ENCODE measurements around the gene MET. TPM values are rescaled to one million over a fixed set of nuclear protein-coding genes. Genes with fewer than 3 reads are reported as not detected.

MET gene
- total and polyA plus RNA-seq, 2 of the 13 experiments (the other 11 are each of a cell fraction or from before 2014, with no cell fraction given) = 21.8 to 31.5 TPM

- FAIRE-seq = no peak
- ChIA-PET POLR2A (no interaction called here), CTCF (ENCODE audit: low intra/inter-chr PET ratio, low total read pairs) (no interaction called here)
- WGBS (ENCODE audit: low lambda C conversion rate) = 4% methylated on average over 2 of the region's 2 CpGs
- no peaks in the 10 kb centered on the region for H3K9me3 ChIP-seq (ENCODE audit: low read length)
- DNase-seq (ENCODE audit: low spot score) = no peak
- no peak overlapping the region for H2AFZ ChIP-seq (ENCODE audit: low read length)
- H3K9ac ChIP-seq (ENCODE audit: insufficient read depth, low read depth, low read length) = no peak overlapping the region
- ATAC-seq = peak; percentile 25
- H3K27me3 ChIP-seq (ENCODE audit: control insufficient read depth in 1 of 2, insufficient read depth in 2 of 2, low read length in 2 of 2) = no peaks in the 10 kb centered on the region; a peak in 2 of 5 replicates
- H3K79me2 ChIP-seq (ENCODE audit: insufficient read depth, low read length) = no peaks in the 10 kb centered on the region
- no peaks in the 10 kb centered on the region for H3K36me3 ChIP-seq (replicated peaks in 1 of 2; ENCODE audit: control insufficient read depth in 1 of 2, insufficient read depth in 2 of 2, low read length in 2 of 2)
- BruUV-seq (replicated peaks) = no TSS peak
- H3K4me3 ChIP-seq (replicated peaks in 1 of 3; ENCODE audit: insufficient read depth in 1 of 3, low read depth in 2 of 3, low read length in 3 of 3) = peak overlapping the region in 2 of 3 experiments; percentile 5 to 15; a peak in 1 of 6 replicates
- peak overlapping the region; percentile 71 for H3K4me2 ChIP-seq (ENCODE audit: low read depth, low read length)
- H3K27ac ChIP-seq (ENCODE audit: extremely low read length, insufficient read depth, low read length) = no peak overlapping the region
- in situ Hi-C loops (cut with HindIII; ENCODE audit: extremely low pct_ligation_motif_present, low pct_unique_long_range_greater_than_20kb) = no loop called here
- H4K20me1 ChIP-seq (ENCODE audit: insufficient read depth, low read length) = no peaks in the 10 kb centered on the region
- intact Hi-C loops (cut with micrococcal nuclease; ENCODE audit: unreplicated experiment) = no loop called here
- peaks cover 14% of the 10 kb centered on the region for H3K4me1 ChIP-seq (ENCODE audit: insufficient read depth, low read length)
- no peak for TF ChIP-seq NONO (IDR thresholded peaks at IDR 0.05)
- no peak for TF ChIP-seq NONO (CRISPR knock-in tag; conservative IDR thresholded peaks at IDR 0.05)
- TF ChIP-seq NCOA2 (CRISPR knock-in tag; IDR thresholded peaks at IDR 0.05) = no peak
- TF ChIP-seq, protein P1, sequence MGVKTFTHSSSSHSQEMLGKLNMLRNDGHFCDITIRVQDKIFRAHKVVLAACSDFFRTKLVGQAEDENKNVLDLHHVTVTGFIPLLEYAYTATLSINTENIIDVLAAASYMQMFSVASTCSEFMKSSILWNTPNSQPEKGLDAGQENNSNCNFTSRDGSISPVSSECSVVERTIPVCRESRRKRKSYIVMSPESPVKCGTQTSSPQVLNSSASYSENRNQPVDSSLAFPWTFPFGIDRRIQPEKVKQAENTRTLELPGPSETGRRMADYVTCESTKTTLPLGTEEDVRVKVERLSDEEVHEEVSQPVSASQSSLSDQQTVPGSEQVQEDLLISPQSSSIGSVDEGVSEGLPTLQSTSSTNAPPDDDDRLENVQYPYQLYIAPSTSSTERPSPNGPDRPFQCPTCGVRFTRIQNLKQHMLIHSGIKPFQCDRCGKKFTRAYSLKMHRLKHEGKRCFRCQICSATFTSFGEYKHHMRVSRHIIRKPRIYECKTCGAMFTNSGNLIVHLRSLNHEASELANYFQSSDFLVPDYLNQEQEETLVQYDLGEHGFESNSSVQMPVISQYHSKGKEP (CRISPR knock-in tag; IDR thresholded peaks at IDR 0.05) = no peak
- peak; percentile 73 for TF ChIP-seq ZNF629 (CRISPR knock-in tag; conservative IDR thresholded peaks at IDR 0.05)
These were observed 41.6 kb upstream of the MET start for GRCh38 chr7:116630357-116630756.

DNA sequence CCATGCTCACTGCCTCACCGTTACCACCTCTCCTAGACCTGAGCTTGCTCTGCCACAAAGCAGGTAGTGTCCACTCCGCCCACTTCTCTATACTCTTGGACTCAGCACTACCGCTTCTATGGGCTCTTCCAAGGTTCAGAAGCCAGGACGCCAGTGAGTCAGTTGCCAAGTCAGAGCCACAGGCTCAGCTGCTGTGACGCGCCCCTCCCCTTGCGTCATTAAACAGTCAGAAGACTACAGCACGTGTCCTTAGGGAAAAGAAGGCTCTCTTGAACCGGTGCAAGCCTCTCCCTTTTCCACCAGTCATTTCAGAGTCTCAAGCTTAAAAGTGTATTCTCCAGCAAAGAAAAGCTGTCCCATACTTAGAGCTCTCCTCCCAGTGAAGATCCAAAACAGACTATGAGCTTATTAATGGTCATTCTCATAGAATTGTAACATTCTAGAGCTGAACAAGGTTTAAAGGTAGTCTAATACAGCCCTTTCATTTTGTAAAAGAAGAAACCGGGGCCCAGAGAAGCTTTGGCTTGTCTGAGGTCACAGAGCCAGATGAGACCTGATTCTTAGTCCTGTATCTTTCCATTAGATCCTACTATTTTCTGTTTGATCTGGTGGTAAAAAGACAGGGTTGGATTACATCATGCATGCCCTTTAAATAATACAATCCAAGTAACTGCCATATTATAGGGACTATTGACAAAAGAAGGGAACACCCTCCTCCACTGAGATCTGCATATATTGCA, 40.9 kb upstream of the MET start:
- intact Hi-C loops (cut with micrococcal nuclease; ENCODE audit: unreplicated experiment) (no loop called here), in situ Hi-C loops (cut with HindIII; ENCODE audit: extremely low pct_ligation_motif_present, low pct_unique_long_range_greater_than_20kb) (no loop called here)
- Histone ChIP-seq H4K20me1 (ENCODE audit: insufficient read depth, low read length) (no peaks in the 10 kb centered on the region), H3K4me3 (replicated peaks in 1 of 3; ENCODE audit: insufficient read depth in 1 of 3, low read depth in 2 of 3, low read length in 3 of 3) (peak overlapping the region in 2 of 3 experiments; percentile 11 to 15; a peak in 3 of 6 replicates), H3K36me3 (replicated peaks in 1 of 2; ENCODE audit: control insufficient read depth in 1 of 2, insufficient read depth in 2 of 2, low read length in 2 of 2) (no peaks in the 10 kb centered on the region), H3K4me1 (ENCODE audit: insufficient read depth, low read length) (peaks cover 14% of the 10 kb centered on the region), H3K9me3 (ENCODE audit: low read length) (no peaks in the 10 kb centered on the region), H3K4me2 (ENCODE audit: low read depth, low read length) (peak overlapping the region; percentile 71), H3K27ac (ENCODE audit: extremely low read length, insufficient read depth, low read length) (no peak overlapping the region), H2AFZ (ENCODE audit: low read length) (no peak overlapping the region), H3K9ac (ENCODE audit: insufficient read depth, low read depth, low read length) (no peak overlapping the region), H3K27me3 (ENCODE audit: control insufficient read depth in 1 of 2, insufficient read depth in 2 of 2, low read length in 2 of 2) (no peaks in the 10 kb centered on the region; a peak in 2 of 5 replicates), H3K79me2 (ENCODE audit: insufficient read depth, low read length) (no peaks in the 10 kb centered on the region)
- DNase-seq (ENCODE audit: low spot score) (peak; percentile 60), ATAC-seq (peak; percentile 95), FAIRE-seq (no peak)
- 2% methylated on average over 10 of the region's 10 CpGs for WGBS (ENCODE audit: low lambda C conversion rate)
- no TSS peak for BruUV-seq (replicated peaks)
- POLR2A ChIA-PET = no interaction called here
- CTCF ChIA-PET (ENCODE audit: low intra/inter-chr PET ratio, low total read pairs) = no interaction called here
- 0 out of 2 replicates have a peak, but pooled peaks have one; percentile 29 for TF ChIP-seq ZNF614 (CRISPR knock-in tag; IDR thresholded peaks at IDR 0.05; ENCODE audit: borderline replicate concordance)
- TF ChIP-seq DNMT3B (CRISPR knock-in tag; conservative IDR thresholded peaks at IDR 0.05) = 0 out of 2 replicates have a peak, but pooled peaks have one; percentile 48
- TF ChIP-seq CREB1 (IDR thresholded peaks at IDR 0.05) = peak; percentile 73
- TF ChIP-seq CREB1 (CRISPR knock-in tag; IDR thresholded peaks at IDR 0.05) = peak; percentile 47
- TF ChIP-seq, protein P2, sequence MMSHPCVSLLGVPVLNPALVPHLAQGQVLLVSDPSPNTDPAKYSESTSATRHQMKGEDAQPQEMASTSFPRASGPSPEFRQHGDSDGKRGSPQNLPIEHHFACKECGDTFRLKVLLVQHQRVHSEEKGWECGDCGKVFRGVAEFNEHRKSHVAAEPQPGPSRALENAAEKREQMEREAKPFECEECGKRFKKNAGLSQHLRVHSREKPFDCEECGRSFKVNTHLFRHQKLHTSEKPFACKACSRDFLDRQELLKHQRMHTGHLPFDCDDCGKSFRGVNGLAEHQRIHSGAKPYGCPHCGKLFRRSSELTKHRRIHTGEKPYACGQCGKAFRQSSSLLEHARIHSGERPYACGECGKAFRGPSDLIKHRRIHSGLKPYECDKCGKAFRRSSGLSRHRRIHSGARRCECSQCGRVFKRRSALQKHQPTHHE (CRISPR knock-in tag; IDR thresholded peaks at IDR 0.05; ENCODE audit: borderline replicate concordance) = no peak
- peak; percentile 65 for TF ChIP-seq XRCC5 (optimal IDR thresholded peaks at IDR 0.05; ENCODE audit: low read length)
- peak; percentile 55; the same call in 1 of the 2 replicates for TF ChIP-seq ZMYM4 (CRISPR knock-in tag; IDR thresholded peaks at IDR 0.05)
- TF ChIP-seq SP5 (CRISPR knock-in tag; IDR thresholded peaks at IDR 0.05; ENCODE audit: borderline replicate concordance, low read depth) = peak; percentile 14; the same call in 1 of the 2 replicates
- TF ChIP-seq FOXO4 (CRISPR knock-in tag; conservative IDR thresholded peaks at IDR 0.05) = 0 out of 2 replicates have a peak, but pooled peaks have one; percentile 9

All from HepG2 (cell line).